Spinal cord (tissue), 10 donors: ENCODE data around the gene CCDC9. TPM values are rescaled to one million over a fixed set of nuclear protein-coding genes. Genes with fewer than 3 reads are reported as not detected.
A peak's percentile ranks its signal among the peaks of the same experiment; 100 is the strongest.

Source experiments
- DNase-seq, 6 donors: peaks; one replicate each; pipeline versions ENCODE4 v3.0.0 to v3.0.0-alpha.2; 2013 to 2015; ENCODE audit warnings: low spot score in 6 of 6, low read depth in 4 of 6
- H3K27ac ChIP-seq: one replicate; pipeline ENCODE4 v1.5.1; 2013; ENCODE audit warnings: low read depth, low read length, control low read depth
- H3K27me3 ChIP-seq: one replicate; pipeline ENCODE4 v1.6.1; 2013; ENCODE audit warnings: low read length; ENCODE audit not compliant: control insufficient read depth, insufficient read depth
- H3K36me3 ChIP-seq: one replicate; pipeline ENCODE4 v1.6.1; 2013; ENCODE audit warnings: low read length; ENCODE audit not compliant: control insufficient read depth, insufficient read depth
- H3K4me1 ChIP-seq: one replicate; pipeline ENCODE4 v1.6.1; 2013; ENCODE audit warnings: low read length; ENCODE audit not compliant: control insufficient read depth, insufficient read depth
- H3K4me3 ChIP-seq: one replicate; pipeline ENCODE4 v1.5.1; 2013; ENCODE audit warnings: low read depth, low read length, control low read depth
- H3K9me3 ChIP-seq: one replicate; pipeline ENCODE4 v1.6.1; 2013; ENCODE audit warnings: low read length; ENCODE audit not compliant: control insufficient read depth, insufficient read depth
- WGBS: methylation state at CpG from one replicate; pipeline ENCODE4 v1.1.5; 2013; ENCODE audit warnings: missing lambda C conversion rate; ENCODE audit not compliant: insufficient coverage; 5-methylcytosine and 5-hydroxymethylcytosine counted together
- long read RNA-seq, 4 donors: transcript quantifications; one replicate each; lab custom pipeline, GENCODE V29; 2026
- polyA plus RNA-seq, 2 donors: library from polyadenylated mRNA; unstranded; fragments of 120-200 nt; gene quantifications; one replicate each; pipeline ENCODE4 v1.2.1, GENCODE V29; 2013; ENCODE audit not compliant: insufficient read length in 2 of 2
- total RNA-seq, 2 donors: library from RNA; depleted of rRNA in 1 of 2; stranded (reverse); fragments of 120-200 nt in 1 of 2; fragments of >200 nt in 1 of 2; gene quantifications; one replicate each; pipeline versions ENCODE4 v1.2.3 to v1.2.4, GENCODE V29; 2013 to 2014
- donor health status: healthy.

CCDC9 gene
- total RNA-seq (1 to 10 TPM; 4.3 to 9.7 TPM), polyA plus RNA-seq (10 to 100 TPM; 20.4 to 25.3 TPM)
- long read RNA-seq, donor 1, partial matches to known transcripts: 0 of 2 reads
- long read RNA-seq, donor 1, other reads (novel, unspliced or antisense): 0 of 2 reads
- long read RNA-seq, donor 2, partial matches to known transcripts: 0 of 1 reads
- long read RNA-seq, donor 2, other reads (novel, unspliced or antisense): 0 of 1 reads
- long read RNA-seq, donor 3, partial matches to known transcripts: 0 of 1 reads
- long read RNA-seq, donor 3, other reads (novel, unspliced or antisense): 0 of 1 reads
- long read RNA-seq, donor 4, partial matches to known transcripts: 0 of 1 reads
- long read RNA-seq, donor 4, other reads (novel, unspliced or antisense): 0 of 1 reads

DNA sequence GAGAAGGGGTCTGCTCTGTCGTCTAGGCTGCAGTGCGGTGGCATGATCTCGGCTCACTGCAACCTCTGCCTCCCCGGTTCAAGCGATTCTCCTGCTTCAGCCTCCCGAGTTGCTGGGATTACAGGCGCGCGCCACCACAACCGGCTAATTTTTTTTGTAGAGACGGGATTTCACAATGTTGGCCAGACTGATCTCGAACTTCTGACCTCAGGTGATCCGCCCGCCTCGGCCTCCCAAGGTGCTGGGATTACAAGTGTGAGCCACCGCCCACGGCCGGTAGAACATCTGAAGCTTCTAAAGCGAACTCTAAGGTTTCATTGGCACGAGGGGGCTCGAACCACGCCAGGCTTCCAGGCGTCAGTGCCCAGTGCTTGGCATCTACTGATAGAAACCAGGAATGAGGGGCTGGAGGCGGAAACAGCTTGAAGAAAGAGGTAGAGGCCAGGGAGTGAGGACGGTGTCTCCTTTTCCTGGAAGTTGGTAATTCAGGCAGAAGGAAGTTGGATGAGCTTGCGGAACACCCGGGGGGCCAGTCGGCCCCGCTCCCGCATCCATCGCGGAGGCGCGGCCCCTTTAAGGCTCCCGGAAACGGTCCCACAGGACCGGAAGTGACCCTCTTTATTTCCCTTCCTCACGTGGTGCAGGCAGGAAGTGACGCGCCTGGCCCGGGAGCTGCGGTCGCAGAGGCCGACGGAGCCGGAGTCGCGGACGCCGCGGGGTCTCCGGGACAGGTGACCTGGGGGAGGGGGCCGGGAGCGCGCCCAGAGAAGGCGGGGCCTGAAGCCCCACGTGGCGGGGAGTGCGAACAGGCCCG lies at the start of gene CCDC9:
Gene CCDC9, plus strand, starts transcription at position 647 of the 814 bp plus-strand sequence. CDS start 1,876 bp downstream, outside the sequence.
- WGBS: 15% methylated on average over 54 of the region's 60 CpGs
- H3K9me3 ChIP-seq: no peaks in the 10 kb centered on the region
- H3K27ac ChIP-seq: peak within 1 kb of the TSS; percentile 98
- peaks cover 27% of the 10 kb centered on the region for H3K4me1 ChIP-seq
- peaks cover 28% of the 10 kb centered on the region for H3K36me3 ChIP-seq
- DNase-seq: peak in 5 of 6 donors; percentile 91 to 99 (median 94)
- peak within 1 kb of the TSS; percentile 90 for H3K4me3 ChIP-seq
- H3K27me3 ChIP-seq: no peaks in the 10 kb centered on the region

GRCh38 chr19:47209319-47210179 lies 46.8 kb upstream of the CCDC9 start:
- DNase-seq: no peak
- no peak overlapping the region for H3K27ac ChIP-seq
- peaks cover 48% of the 10 kb centered on the region for H3K36me3 ChIP-seq
- no peaks in the 10 kb centered on the region for H3K9me3 ChIP-seq
- H3K4me1 ChIP-seq: peaks cover 3% of the 10 kb centered on the region
- H3K4me3 ChIP-seq: no peak overlapping the region
- H3K27me3 ChIP-seq: no peaks in the 10 kb centered on the region
- WGBS: 67% methylated on average over 9 of the region's 13 CpGs

DNA sequence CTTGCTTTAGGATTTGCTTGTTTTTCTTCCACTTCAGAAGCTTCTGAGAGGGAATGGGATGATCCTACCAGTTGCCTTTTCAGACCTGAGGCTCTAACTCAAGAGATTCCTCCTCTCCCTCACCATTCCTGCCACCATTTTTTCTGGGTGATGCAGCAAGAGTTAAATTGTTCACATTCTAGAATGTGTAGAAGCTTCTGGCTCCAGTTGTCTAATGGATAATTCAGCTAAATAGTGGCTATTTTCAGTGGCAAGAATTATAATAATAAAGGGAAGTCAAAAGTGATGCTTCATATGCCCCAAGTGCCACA lies 46.2 kb upstream of the CCDC9 start:
- peaks cover 42% of the 10 kb centered on the region for H3K36me3 ChIP-seq
- no peaks in the 10 kb centered on the region for H3K27me3 ChIP-seq
- peaks cover 3% of the 10 kb centered on the region for H3K4me1 ChIP-seq
- no peaks in the 10 kb centered on the region for H3K9me3 ChIP-seq
- no peak overlapping the region for H3K4me3 ChIP-seq
- H3K27ac ChIP-seq: no peak overlapping the region
- DNase-seq: no peak

- Histone ChIP-seq H3K27ac (no peak overlapping the region), H3K4me3 (no peak overlapping the region), H3K4me1 (peaks cover 3% of the 10 kb centered on the region), H3K9me3 (no peaks in the 10 kb centered on the region), H3K27me3 (no peaks in the 10 kb centered on the region), H3K36me3 (peaks cover 40% of the 10 kb centered on the region)
- DNase-seq: peak in 2 of 6 donors; percentile 85 to 92
- 54% methylated on average over 12 of the region's 19 CpGs for WGBS
These were observed 45.5 kb upstream of the CCDC9 start for GRCh38 chr19:47210689-47211316.

- H3K27me3 ChIP-seq: no peaks in the 10 kb centered on the region
- H3K36me3 ChIP-seq: peaks cover 19% of the 10 kb centered on the region
- H3K4me3 ChIP-seq: no peak overlapping the region
- H3K9me3 ChIP-seq: no peaks in the 10 kb centered on the region
- peaks cover 3% of the 10 kb centered on the region for H3K4me1 ChIP-seq
- no peak for DNase-seq
- WGBS: 100% methylated on average over 3 of the region's 5 CpGs
- H3K27ac ChIP-seq: no peak overlapping the region
These were observed 40.7 kb upstream of the CCDC9 start for GRCh38 chr19:47215581-47215980.

- Histone ChIP-seq H3K4me1 (peaks cover 5% of the 10 kb centered on the region), H3K27me3 (no peaks in the 10 kb centered on the region), H3K9me3 (no peaks in the 10 kb centered on the region), H3K27ac (no peak overlapping the region), H3K4me3 (no peak overlapping the region), H3K36me3 (peaks cover 22% of the 10 kb centered on the region)
- 73% methylated on average over 29 of the region's 33 CpGs for whole genome bisulfite sequencing
- no peak for DNase-seq
These were observed 35.1 kb upstream of the CCDC9 start for GRCh38 chr19:47221080-47221841.

GRCh38 chr19:47221890-47222289 lies 34.4 kb upstream of the CCDC9 start:
- Histone ChIP-seq H3K36me3 (peaks cover 22% of the 10 kb centered on the region), H3K27me3 (no peaks in the 10 kb centered on the region), H3K27ac (no peak overlapping the region), H3K4me3 (no peak overlapping the region), H3K4me1 (peaks cover 12% of the 10 kb centered on the region), H3K9me3 (no peaks in the 10 kb centered on the region)
- no peak for DNase-seq
- 86% methylated on average over 8 of the region's 11 CpGs for WGBS

GRCh38 chr19:47225746-47226425 lies 30.4 kb upstream of the CCDC9 start:
- peak in 5 of 6 donors; percentile 80 to 97 (median 82) for DNase-seq
- Histone ChIP-seq H3K27me3 (no peaks in the 10 kb centered on the region), H3K27ac (peak overlapping the region; percentile 91), H3K36me3 (peaks cover 11% of the 10 kb centered on the region), H3K4me3 (peak overlapping the region; percentile 33), H3K9me3 (no peaks in the 10 kb centered on the region), H3K4me1 (peaks cover 44% of the 10 kb centered on the region)
- 2% methylated on average over 59 of the region's 59 CpGs for WGBS
